Chondrocyte (in vitro differentiated cells): ENCODE measurements around the gene TMEM145. TPM values are rescaled to one million over a fixed set of nuclear protein-coding genes. Genes with fewer than 3 reads are reported as not detected.

Experiments used
- DNase-seq: peaks from one replicate; pipeline ENCODE4 v3.0.0; 2021; ENCODE audit warnings: mixed read lengths, low spot score
- H3K27ac Mint-ChIP-seq: one replicate; pipeline ENCODE4 v1.8.0; 2021; ENCODE audit warnings: mild to moderate bottlenecking, moderate library complexity, mixed read lengths; ENCODE audit not compliant: unreplicated experiment
- H3K27me3 Mint-ChIP-seq: 2 replicates; pipeline ENCODE4 v1.8.0; 2021; ENCODE audit warnings: low read depth, mixed read lengths
- H3K36me3 Mint-ChIP-seq: 2 replicates; pipeline ENCODE4 v1.8.0; 2021; ENCODE audit warnings: low read depth, mixed read lengths
- H3K4me1 Mint-ChIP-seq: 2 replicates; pipeline ENCODE4 v1.8.0; 2021; ENCODE audit warnings: low read depth, mild to moderate bottlenecking, mixed read lengths
- H3K4me3 Mint-ChIP-seq: one replicate; pipeline ENCODE4 v1.8.0; 2021; ENCODE audit warnings: mild to moderate bottlenecking, moderate library complexity, mixed read lengths; ENCODE audit not compliant: unreplicated experiment
- H3K9me3 Mint-ChIP-seq: 2 replicates; pipeline ENCODE4 v1.8.0; 2021; ENCODE audit warnings: low read depth, mixed read lengths
- total RNA-seq: library from RNA; stranded (reverse); gene quantifications from 3 replicates; pipeline ENCODE4 v1.2.1, GENCODE V29; 2021
- TF ChIP-seq, protein P1 (sequence below): fragments of 200-600 bp; sonication (generic); IDR thresholded peaks from 2 replicates; pipeline ENCODE4 v1.5.0; 2021; ENCODE audit warnings: antibody characterized with exemption, mild to moderate bottlenecking, moderate library complexity

Gene TMEM145
- total RNA-seq, 1 donor from 2014 or later, result 0.32 TPM

DNA sequence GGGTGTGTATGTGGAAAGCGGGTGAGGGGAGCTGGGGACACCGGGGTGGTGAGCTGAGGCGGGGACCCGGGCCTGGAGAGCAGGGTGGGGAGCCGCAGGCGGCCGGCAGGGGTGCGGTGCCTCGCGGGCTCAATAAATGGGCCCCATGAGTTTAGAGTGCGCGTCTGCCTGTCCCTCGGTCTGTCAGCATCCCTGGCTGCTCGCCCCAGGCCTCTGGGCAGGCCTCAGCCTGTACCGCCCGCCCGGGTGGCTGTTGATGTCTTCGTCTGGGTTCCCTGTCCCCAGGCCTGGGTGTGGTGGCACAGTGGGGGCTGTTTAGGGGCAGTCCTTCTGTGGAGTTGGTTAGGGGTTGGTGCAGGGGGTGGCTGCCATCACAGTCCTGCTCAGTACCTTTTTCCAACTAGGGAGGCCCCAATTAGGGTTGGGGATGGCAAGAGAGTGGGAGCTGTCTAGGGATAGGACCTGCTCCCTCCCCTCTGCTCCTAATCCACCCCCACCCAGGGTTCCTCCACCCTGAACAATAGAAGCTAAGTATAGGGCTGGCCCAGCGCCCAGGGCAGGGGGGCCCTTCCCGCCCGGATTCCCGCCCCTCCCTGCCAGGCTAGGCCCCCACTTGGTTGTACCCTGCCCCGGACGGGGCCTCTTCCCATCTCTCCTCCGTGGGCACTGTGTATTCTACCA is 31.8 kb upstream of the TMEM145 start:
- H3K9me3 Mint-ChIP-seq, result no peaks in the 10 kb centered on the region

DNA sequence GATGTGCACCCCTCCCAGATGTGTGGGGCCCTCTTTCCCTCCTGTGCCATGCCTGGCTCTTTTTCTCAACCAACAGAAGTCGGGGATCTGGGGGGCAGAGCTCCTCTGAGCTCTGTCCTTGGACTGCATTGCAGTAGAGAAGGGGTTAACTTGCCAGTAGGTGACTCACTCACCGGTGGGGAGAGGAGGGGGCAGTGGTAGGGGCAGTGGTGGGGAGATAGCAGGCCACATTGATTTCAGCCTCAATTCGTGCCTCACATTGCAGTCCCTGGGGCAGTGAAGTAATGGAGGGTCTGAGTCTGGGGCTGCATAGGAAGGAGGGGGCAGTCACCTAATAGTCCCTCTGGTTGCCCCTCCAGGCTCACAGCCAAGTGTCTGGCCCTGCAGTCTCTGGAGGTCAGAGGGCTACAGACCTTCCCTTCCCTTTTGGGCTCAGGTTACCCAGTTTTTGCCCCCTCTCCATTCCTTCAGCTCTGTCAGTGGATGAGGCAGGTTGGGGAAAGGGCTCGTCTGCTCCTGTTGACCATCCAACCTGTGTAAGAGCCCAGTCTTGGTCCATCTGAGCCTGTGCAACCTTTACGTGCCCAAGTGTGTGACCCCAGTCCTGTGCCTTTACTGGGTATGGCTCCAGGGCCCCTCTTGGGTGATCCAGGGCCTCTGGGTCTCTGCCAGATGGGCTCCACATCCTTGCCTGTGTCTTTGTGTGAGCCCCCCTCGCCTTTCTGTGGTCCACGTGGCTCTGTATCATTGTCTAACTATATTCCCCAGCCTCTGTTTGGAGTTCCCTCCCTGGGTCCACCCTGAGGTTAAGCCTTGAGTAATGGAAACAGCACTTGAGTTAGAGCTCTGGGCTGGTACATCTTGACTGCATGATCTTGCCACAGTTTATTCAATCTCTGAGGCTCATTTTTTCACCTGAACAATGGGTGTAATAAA is 31.0 kb upstream of the TMEM145 start:
- H3K4me1 Mint-ChIP-seq, result peaks cover 46% of the 10 kb centered on the region
- H3K4me3 Mint-ChIP-seq, result peak overlapping the region; percentile 75
- no peaks in the 10 kb centered on the region for H3K27me3 Mint-ChIP-seq
- DNase-seq, result no peak
- H3K27ac Mint-ChIP-seq, result no peak overlapping the region
- no peaks in the 10 kb centered on the region for H3K9me3 Mint-ChIP-seq
- H3K36me3 Mint-ChIP-seq, result peaks cover 2% of the 10 kb centered on the region
- TF ChIP-seq, protein P1, sequence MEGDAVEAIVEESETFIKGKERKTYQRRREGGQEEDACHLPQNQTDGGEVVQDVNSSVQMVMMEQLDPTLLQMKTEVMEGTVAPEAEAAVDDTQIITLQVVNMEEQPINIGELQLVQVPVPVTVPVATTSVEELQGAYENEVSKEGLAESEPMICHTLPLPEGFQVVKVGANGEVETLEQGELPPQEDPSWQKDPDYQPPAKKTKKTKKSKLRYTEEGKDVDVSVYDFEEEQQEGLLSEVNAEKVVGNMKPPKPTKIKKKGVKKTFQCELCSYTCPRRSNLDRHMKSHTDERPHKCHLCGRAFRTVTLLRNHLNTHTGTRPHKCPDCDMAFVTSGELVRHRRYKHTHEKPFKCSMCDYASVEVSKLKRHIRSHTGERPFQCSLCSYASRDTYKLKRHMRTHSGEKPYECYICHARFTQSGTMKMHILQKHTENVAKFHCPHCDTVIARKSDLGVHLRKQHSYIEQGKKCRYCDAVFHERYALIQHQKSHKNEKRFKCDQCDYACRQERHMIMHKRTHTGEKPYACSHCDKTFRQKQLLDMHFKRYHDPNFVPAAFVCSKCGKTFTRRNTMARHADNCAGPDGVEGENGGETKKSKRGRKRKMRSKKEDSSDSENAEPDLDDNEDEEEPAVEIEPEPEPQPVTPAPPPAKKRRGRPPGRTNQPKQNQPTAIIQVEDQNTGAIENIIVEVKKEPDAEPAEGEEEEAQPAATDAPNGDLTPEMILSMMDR, result no peak

More for the DNA sequence above, 31.8 kb upstream of the TMEM145 start:
- H3K36me3 Mint-ChIP-seq, result peaks cover 2% of the 10 kb centered on the region
- TF ChIP-seq, protein P1, result peak; percentile 30
- H3K27ac Mint-ChIP-seq, result no peak overlapping the region
- peak overlapping the region; percentile 75 for H3K4me3 Mint-ChIP-seq
- peaks cover 50% of the 10 kb centered on the region for H3K4me1 Mint-ChIP-seq
- DNase-seq, result no peak
- no peaks in the 10 kb centered on the region for H3K27me3 Mint-ChIP-seq

DNA sequence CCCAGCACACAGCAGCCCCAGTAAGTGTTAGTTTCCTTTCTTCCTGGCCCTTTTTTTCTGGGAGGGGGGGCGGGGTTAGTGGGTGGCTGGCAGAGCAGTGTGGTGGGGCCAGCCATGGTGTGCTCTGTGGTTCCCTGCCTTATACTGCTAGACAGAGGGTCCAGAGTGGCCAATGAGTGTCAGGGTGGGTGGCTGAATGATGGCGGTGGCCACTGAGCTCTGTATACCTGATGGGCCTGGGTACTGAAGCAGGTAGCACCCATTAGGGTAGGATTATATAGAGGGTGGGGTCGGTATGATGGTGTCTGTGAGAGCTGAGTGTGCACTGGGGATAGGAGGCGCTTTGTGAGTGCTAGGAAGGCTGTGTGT is 30.3 kb upstream of the TMEM145 start:
- TF ChIP-seq, protein P1, result no peak
- no peak for DNase-seq
- no peaks in the 10 kb centered on the region for H3K9me3 Mint-ChIP-seq
- peaks cover 4% of the 10 kb centered on the region for H3K36me3 Mint-ChIP-seq
- no peak overlapping the region for H3K27ac Mint-ChIP-seq
- H3K4me1 Mint-ChIP-seq, result peaks cover 39% of the 10 kb centered on the region
- no peaks in the 10 kb centered on the region for H3K27me3 Mint-ChIP-seq
- no peak overlapping the region for H3K4me3 Mint-ChIP-seq

DNA sequence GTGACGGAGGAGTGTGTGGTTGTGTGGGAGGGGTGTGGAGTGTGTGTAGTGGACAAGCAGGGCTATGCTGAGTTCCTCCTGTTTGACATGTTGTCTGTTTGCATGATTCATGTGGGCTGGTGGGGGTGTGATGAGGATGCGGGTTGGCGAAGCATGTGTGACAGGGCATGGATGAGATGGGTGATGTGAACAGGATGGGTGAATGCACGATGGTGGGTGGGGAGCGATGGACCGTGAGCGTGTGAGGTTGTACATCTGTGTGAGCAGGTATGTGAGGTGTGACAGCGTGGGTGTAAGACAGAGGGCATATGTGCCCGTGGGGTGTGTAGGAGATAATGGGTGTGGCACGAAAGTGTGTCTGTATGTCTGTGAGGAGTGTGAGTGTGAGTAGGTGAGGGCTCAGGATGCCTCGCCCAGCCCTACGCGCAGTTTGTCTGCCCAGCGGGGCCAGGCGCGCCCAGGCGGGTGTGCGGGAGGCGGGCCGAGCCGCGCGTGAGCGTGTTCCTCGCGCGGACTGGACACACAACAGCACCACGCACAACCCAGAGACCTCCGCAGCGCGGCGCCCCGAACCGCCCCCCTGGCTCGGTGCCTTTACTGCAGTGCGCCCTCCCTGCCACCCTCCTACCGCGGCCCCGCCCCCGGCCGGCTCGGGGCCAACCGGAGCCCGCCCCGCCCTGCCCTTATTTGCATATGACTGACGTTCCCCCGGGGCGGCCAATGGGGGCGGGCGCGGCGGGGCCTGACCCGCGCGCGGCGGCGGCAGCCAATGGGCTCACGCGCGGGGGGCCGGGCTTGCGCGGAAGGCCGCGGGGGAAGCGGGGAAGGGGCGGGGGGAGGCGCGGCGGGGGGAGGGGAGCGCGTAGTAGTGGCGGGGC is 29.7 kb upstream of the TMEM145 start:
- Mint-ChIP-seq H3K27me3 (no peaks in the 10 kb centered on the region), H3K4me1 (peaks cover 32% of the 10 kb centered on the region), H3K4me3 (no peak overlapping the region), H3K36me3 (peaks cover 6% of the 10 kb centered on the region), H3K27ac (no peak overlapping the region), H3K9me3 (no peaks in the 10 kb centered on the region)
- DNase-seq, result peak; percentile 96
- TF ChIP-seq, protein P1, result no peak
